Natural killer cell treated with Interleukin-12 subunit alpha and Interleukin-12 subunit beta and Interleukin-15 and Interleukin-18, amount 100 ng/mL, for 72 hours (primary cell): ENCODE data around the gene BBX. TPM values are rescaled to one million over a fixed set of nuclear protein-coding genes. Genes with fewer than 3 reads are reported as not detected.
"Not testable (repeated sequence)": the region's sequence is repeated elsewhere in the genome, so short reads cannot be mapped to it uniquely, and the experiment has no call there.

Source experiments
- ATAC-seq, 2 donors: fragments of 150-1000 bp; cut with Tn5 transposase in 1 of 2; sonication (Bioruptor Pico), chemical (Tn5 transposase) in 1 of 2; 2 replicates each; pipeline ENCODE4 v1.10.0; 2021
- DNase-seq: peaks from one replicate; pipeline ENCODE4 v3.0.0; 2022; ENCODE audit warnings: low spot score
- H3K27ac Mint-ChIP-seq, 2 donors: 1 replicate in 1 of 2; 2 replicates in 1 of 2; pipeline ENCODE4 v1.8.0; 2022; ENCODE audit warnings: mixed read lengths in 2 of 2, mild to moderate bottlenecking in 1 of 2, moderate library complexity in 1 of 2
- H3K27me3 Mint-ChIP-seq, 2 donors: 1 replicate in 1 of 2; 2 replicates in 1 of 2; pipeline ENCODE4 v1.8.0; 2022; ENCODE audit warnings: mixed read lengths in 2 of 2
- H3K36me3 Mint-ChIP-seq: one replicate; pipeline ENCODE4 v1.8.0; 2022; ENCODE audit warnings: mixed read lengths
- H3K4me1 Mint-ChIP-seq, 2 donors: 1 replicate in 1 of 2; 2 replicates in 1 of 2; pipeline ENCODE4 v1.8.0; 2022; ENCODE audit warnings: low read depth in 2 of 2, mixed read lengths in 2 of 2, mild to moderate bottlenecking in 1 of 2
- H3K4me3 Mint-ChIP-seq: one replicate; pipeline ENCODE4 v1.8.0; 2022; ENCODE audit warnings: mixed read lengths
- H3K9me3 Mint-ChIP-seq: 2 replicates; pipeline ENCODE4 v1.8.0; 2022; ENCODE audit warnings: mixed read lengths
- total RNA-seq, 2 donors: library from RNA; stranded (reverse); gene quantifications; one replicate each; pipeline ENCODE4 v1.2.3, GENCODE V29; 2022

Gene BBX
- total RNA-seq, 2 donors from 2014 or later, result 49.4 to 59.1 TPM

GRCh38 chr3:107676469-107677309, 153.9 kb downstream of the BBX start:
- H3K9me3 Mint-ChIP-seq, result no peaks in the 10 kb centered on the region
- H3K27me3 Mint-ChIP-seq, result no peaks in the 10 kb centered on the region
- no peaks in the 10 kb centered on the region for H3K36me3 Mint-ChIP-seq
- H3K4me1 Mint-ChIP-seq, result peaks cover 16 to 18% of the 10 kb centered on the region in 2 donors
- no peak overlapping the region for H3K27ac Mint-ChIP-seq
- H3K4me3 Mint-ChIP-seq, result no peak overlapping the region
- DNase-seq (no peak), ATAC-seq (no peak)

- Mint-ChIP-seq H3K27me3 (no peaks in the 10 kb centered on the region), H3K27ac (no peak overlapping the region), H3K4me3 (no peak overlapping the region), H3K36me3 (no peaks in the 10 kb centered on the region), H3K4me1 (peaks cover 29 to 30% of the 10 kb centered on the region in 2 donors), H3K9me3 (no peaks in the 10 kb centered on the region)
- DNase-seq (no peak), ATAC-seq (no peak)
Observed at GRCh38 chr3:107679921-107680320, 157.2 kb downstream of the BBX start.

GRCh38 chr3:107680698-107681097, 157.9 kb downstream of the BBX start:
- no peaks in the 10 kb centered on the region for H3K36me3 Mint-ChIP-seq
- ATAC-seq, result no peak

GRCh38 chr3:107681396-107681795, 158.6 kb downstream of the BBX start:
- Mint-ChIP-seq H3K4me3 (no peak overlapping the region), H3K9me3 (no peaks in the 10 kb centered on the region), H3K27ac (no peak overlapping the region), H3K36me3 (no peaks in the 10 kb centered on the region), H3K4me1 (peaks cover 26 to 30% of the 10 kb centered on the region in 2 donors), H3K27me3 (no peaks in the 10 kb centered on the region)
- ATAC-seq, result no peak
- DNase-seq, result no peak

More at GRCh38 chr3:107680698-107681097, 157.9 kb downstream of the BBX start:
- H3K27ac Mint-ChIP-seq, result no peak overlapping the region
- peaks cover 23 to 30% of the 10 kb centered on the region in 2 donors for H3K4me1 Mint-ChIP-seq
- H3K27me3 Mint-ChIP-seq, result no peaks in the 10 kb centered on the region
- no peak for DNase-seq
- no peaks in the 10 kb centered on the region for H3K9me3 Mint-ChIP-seq
- no peak overlapping the region for H3K4me3 Mint-ChIP-seq

- no peak for ATAC-seq
- H3K9me3 Mint-ChIP-seq, result no peaks in the 10 kb centered on the region
- peaks cover 24 to 30% of the 10 kb centered on the region in 2 donors for H3K4me1 Mint-ChIP-seq
- no peak overlapping the region for H3K27ac Mint-ChIP-seq
- no peaks in the 10 kb centered on the region for H3K36me3 Mint-ChIP-seq
- H3K4me3 Mint-ChIP-seq, result no peak overlapping the region
- no peaks in the 10 kb centered on the region for H3K27me3 Mint-ChIP-seq
- DNase-seq, result no peak
Observed at GRCh38 chr3:107682580-107682979, 159.8 kb downstream of the BBX start.

- peaks cover 24 to 30% of the 10 kb centered on the region in 2 donors for H3K4me1 Mint-ChIP-seq
- H3K4me3 Mint-ChIP-seq, result no peak overlapping the region
Observed at GRCh38 chr3:107683447-107683846, 160.7 kb downstream of the BBX start.

GRCh38 chr3:107684431-107684925, 161.7 kb downstream of the BBX start:
- DNase-seq (no peak), ATAC-seq (no peak)
- no peak overlapping the region for H3K4me3 Mint-ChIP-seq
- no peaks in the 10 kb centered on the region for H3K27me3 Mint-ChIP-seq
- H3K27ac Mint-ChIP-seq, result no peak overlapping the region
- no peaks in the 10 kb centered on the region for H3K36me3 Mint-ChIP-seq
- H3K4me1 Mint-ChIP-seq, result peaks cover 24 to 30% of the 10 kb centered on the region in 2 donors
- H3K9me3 Mint-ChIP-seq, result no peaks in the 10 kb centered on the region

More at GRCh38 chr3:107683447-107683846, 160.7 kb downstream of the BBX start:
- Mint-ChIP-seq H3K27ac (no peak overlapping the region), H3K27me3 (no peaks in the 10 kb centered on the region), H3K9me3 (no peaks in the 10 kb centered on the region), H3K36me3 (no peaks in the 10 kb centered on the region)
- no peak for ATAC-seq
- DNase-seq, result no peak

GRCh38 chr3:107685383-107685782, 162.6 kb downstream of the BBX start:
- no peak for DNase-seq
- no peaks in the 10 kb centered on the region for H3K36me3 Mint-ChIP-seq
- no peaks in the 10 kb centered on the region for H3K9me3 Mint-ChIP-seq
- no peak for ATAC-seq
- H3K27ac Mint-ChIP-seq, result no peak overlapping the region
- H3K4me1 Mint-ChIP-seq, result peaks cover 24 to 25% of the 10 kb centered on the region in 2 donors
- no peaks in the 10 kb centered on the region for H3K27me3 Mint-ChIP-seq
- no peak overlapping the region for H3K4me3 Mint-ChIP-seq

GRCh38 chr3:107687056-107687581, 164.4 kb downstream of the BBX start:
- Mint-ChIP-seq H3K9me3 (no peaks in the 10 kb centered on the region), H3K36me3 (no peaks in the 10 kb centered on the region), H3K4me3 (no peak overlapping the region), H3K27ac (no peak overlapping the region), H3K27me3 (no peaks in the 10 kb centered on the region), H3K4me1 (peaks cover 18 to 22% of the 10 kb centered on the region in 2 donors)
- DNase-seq (no peak), ATAC-seq (no peak)

- ATAC-seq (no peak), DNase-seq (no peak)
- Mint-ChIP-seq H3K36me3 (no peaks in the 10 kb centered on the region), H3K4me1 (peaks cover 6 to 9% of the 10 kb centered on the region in 2 donors), H3K4me3 (no peak overlapping the region), H3K9me3 (no peaks in the 10 kb centered on the region), H3K27me3 (no peaks in the 10 kb centered on the region), H3K27ac (no peak overlapping the region)
Observed at GRCh38 chr3:107689355-107689754, 166.6 kb downstream of the BBX start.

GRCh38 chr3:107690522-107691138, 167.9 kb downstream of the BBX start:
- Mint-ChIP-seq H3K27me3 (no peaks in the 10 kb centered on the region), H3K36me3 (no peaks in the 10 kb centered on the region), H3K4me1 (peaks cover 0 to 4% of the 10 kb centered on the region in 2 donors), H3K9me3 (no peaks in the 10 kb centered on the region), H3K27ac (no peak overlapping the region), H3K4me3 (no peak overlapping the region)
- DNase-seq (no peak), ATAC-seq (no peak)

GRCh38 chr3:107691984-107692383, 169.2 kb downstream of the BBX start:
- not testable (repeated sequence) for DNase-seq, ATAC-seq, H3K9me3 Mint-ChIP-seq, H3K27ac Mint-ChIP-seq, H3K27me3 Mint-ChIP-seq, H3K4me1 Mint-ChIP-seq, H3K4me3 Mint-ChIP-seq, H3K36me3 Mint-ChIP-seq

GRCh38 chr3:107697348-107697747, 174.6 kb downstream of the BBX start:
- H3K4me3 Mint-ChIP-seq, H3K36me3 Mint-ChIP-seq, ATAC-seq, H3K27me3 Mint-ChIP-seq, DNase-seq, H3K27ac Mint-ChIP-seq, H3K9me3 Mint-ChIP-seq: not testable (repeated sequence)
- H3K4me1 Mint-ChIP-seq, result peaks cover 19 to 23% of the 10 kb centered on the region in 2 donors

GRCh38 chr3:107697855-107698254, 175.1 kb downstream of the BBX start:
- peaks cover 23 to 27% of the 10 kb centered on the region in 2 donors for H3K4me1 Mint-ChIP-seq

More at GRCh38 chr3:107697855-107698254, 175.1 kb downstream of the BBX start:
- H3K4me3 Mint-ChIP-seq, result peak overlapping the region; percentile 19
- not testable (repeated sequence) for H3K36me3 Mint-ChIP-seq, ATAC-seq, DNase-seq, H3K27me3 Mint-ChIP-seq, H3K27ac Mint-ChIP-seq, H3K9me3 Mint-ChIP-seq
